IPS-18a (cell line): Measurements from ENCODE around the gene NMB.

ENCODE experiments used
- H3K27ac ChIP-seq: one replicate; pipeline ENCODE4 v1.5.1; 2013; ENCODE audit warnings: low read length
- H3K27me3 ChIP-seq: one replicate; pipeline ENCODE4 v1.6.1; 2013; ENCODE audit warnings: mild to moderate bottlenecking, low read length; ENCODE audit not compliant: control insufficient read depth, insufficient read depth
- H3K36me3 ChIP-seq: one replicate; pipeline ENCODE4 v1.6.1; 2013; ENCODE audit warnings: low read depth, low read length; ENCODE audit not compliant: control insufficient read depth
- H3K4me1 ChIP-seq: one replicate; pipeline ENCODE4 v1.6.1; 2013; ENCODE audit warnings: low read depth, low read length; ENCODE audit not compliant: control insufficient read depth
- H3K4me3 ChIP-seq: one replicate; pipeline ENCODE4 v1.5.1; 2013; ENCODE audit warnings: low read length
- H3K9ac ChIP-seq: one replicate; pipeline ENCODE4 v1.6.1; 2013; ENCODE audit warnings: mild to moderate bottlenecking, low read length, moderate library complexity
- H3K9me3 ChIP-seq: one replicate; pipeline ENCODE4 v1.6.1; 2013; ENCODE audit warnings: low read depth, low read length; ENCODE audit not compliant: control insufficient read depth

NMB gene

GRCh38 chr15:84633311-84634227 is 24.4 kb downstream of the NMB start:
- Histone ChIP-seq H3K9me3 (no peaks in the 10 kb centered on the region), H3K9ac (peak overlapping the region; percentile 36), H3K27ac (no peak overlapping the region)

DNA sequence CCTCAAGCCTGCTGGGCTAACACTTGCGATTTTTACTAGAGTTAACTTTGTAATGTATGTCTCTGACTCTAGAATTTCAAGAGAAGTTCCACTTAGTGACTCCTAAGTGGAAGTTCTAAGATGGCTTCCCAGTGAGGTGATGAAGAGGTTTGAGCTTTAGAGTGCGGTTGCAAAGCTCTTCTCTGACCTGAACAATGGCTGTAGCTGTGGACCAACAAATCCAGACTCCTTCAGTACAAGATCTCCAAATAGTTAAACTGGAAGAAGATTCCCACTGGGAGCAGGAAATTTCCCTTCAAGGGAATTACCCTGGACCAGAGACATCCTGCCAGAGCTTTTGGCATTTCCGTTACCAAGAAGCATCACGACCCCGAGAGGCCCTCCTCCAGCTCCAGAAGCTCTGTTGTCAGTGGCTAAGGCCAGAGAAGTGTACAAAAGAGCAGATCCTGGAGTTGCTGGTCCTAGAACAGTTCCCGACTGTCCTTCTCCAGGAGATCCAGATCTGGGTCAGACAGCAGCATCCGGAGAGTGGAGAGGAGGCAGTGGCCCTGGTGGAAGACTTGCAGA is 26.2 kb downstream of the NMB start:
- Histone ChIP-seq H3K36me3 (no peaks in the 10 kb centered on the region), H3K9me3 (no peaks in the 10 kb centered on the region), H3K27ac (no peak overlapping the region), H3K4me1 (peaks cover 6% of the 10 kb centered on the region), H3K27me3 (peaks cover 44% of the 10 kb centered on the region), H3K9ac (peak overlapping the region; percentile 6), H3K4me3 (peak overlapping the region; percentile 63)

More at GRCh38 chr15:84633311-84634227, 24.4 kb downstream of the NMB start:
- Histone ChIP-seq H3K27me3 (peaks cover 44% of the 10 kb centered on the region), H3K4me3 (peak overlapping the region; percentile 71), H3K4me1 (peaks cover 12% of the 10 kb centered on the region), H3K36me3 (no peaks in the 10 kb centered on the region)

DNA sequence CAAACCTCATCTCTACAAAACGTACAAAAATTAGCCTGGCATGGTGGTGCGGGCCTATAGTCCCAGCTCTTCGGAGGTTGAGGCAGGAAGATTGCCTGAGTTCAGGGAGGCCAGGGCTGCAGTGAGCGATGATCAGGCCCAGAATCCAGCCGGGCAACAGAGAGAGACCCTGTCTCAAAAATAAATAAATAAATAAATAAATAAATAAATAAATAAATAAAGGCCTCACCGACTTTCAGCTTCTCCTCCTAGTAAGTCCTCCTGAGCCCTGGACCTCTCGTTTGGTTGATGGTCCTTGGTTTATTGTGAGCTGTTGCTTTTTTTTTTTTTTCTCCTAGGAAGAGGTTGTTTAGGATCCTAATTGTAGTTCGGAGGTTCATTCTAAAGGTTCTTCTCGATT is 29.0 kb downstream of the NMB start:
- Histone ChIP-seq H3K4me1 (peaks cover 6% of the 10 kb centered on the region), H3K4me3 (no peak overlapping the region), H3K27me3 (peaks cover 23% of the 10 kb centered on the region), H3K36me3 (no peaks in the 10 kb centered on the region), H3K9me3 (no peaks in the 10 kb centered on the region), H3K9ac (no peak overlapping the region), H3K27ac (no peak overlapping the region)

DNA sequence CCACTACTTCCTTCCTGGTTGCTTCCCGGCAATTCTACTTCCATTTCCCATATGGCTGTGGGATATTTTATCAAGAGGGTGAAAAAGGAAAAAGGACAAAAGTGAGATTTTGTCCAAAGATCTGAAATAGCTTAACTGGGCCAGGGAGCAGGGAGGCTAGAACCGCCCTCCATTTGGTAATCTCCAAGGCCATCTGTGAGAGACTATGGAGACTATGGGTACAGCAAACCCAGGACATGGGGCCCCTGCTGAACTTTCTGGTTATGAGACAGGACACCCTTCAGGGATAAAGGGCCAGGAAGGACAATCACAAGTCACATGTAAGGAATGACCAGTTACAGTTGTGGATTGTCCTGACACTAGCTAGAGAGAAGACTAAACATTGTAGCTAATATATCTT is 32.9 kb downstream of the NMB start:
- H3K27me3 ChIP-seq, result no peaks in the 10 kb centered on the region
- no peaks in the 10 kb centered on the region for H3K4me1 ChIP-seq
- no peak overlapping the region for H3K4me3 ChIP-seq
- H3K9me3 ChIP-seq, result peaks cover 22% of the 10 kb centered on the region
- H3K9ac ChIP-seq, result no peak overlapping the region
- H3K36me3 ChIP-seq, result peaks cover 24% of the 10 kb centered on the region
- no peak overlapping the region for H3K27ac ChIP-seq

GRCh38 chr15:84624359-84624758 is 33.6 kb downstream of the NMB start:
- Histone ChIP-seq H3K36me3 (peaks cover 24% of the 10 kb centered on the region), H3K27ac (no peak overlapping the region), H3K27me3 (no peaks in the 10 kb centered on the region), H3K9me3 (peaks cover 28% of the 10 kb centered on the region), H3K4me3 (no peak overlapping the region), H3K9ac (no peak overlapping the region), H3K4me1 (no peaks in the 10 kb centered on the region)

DNA sequence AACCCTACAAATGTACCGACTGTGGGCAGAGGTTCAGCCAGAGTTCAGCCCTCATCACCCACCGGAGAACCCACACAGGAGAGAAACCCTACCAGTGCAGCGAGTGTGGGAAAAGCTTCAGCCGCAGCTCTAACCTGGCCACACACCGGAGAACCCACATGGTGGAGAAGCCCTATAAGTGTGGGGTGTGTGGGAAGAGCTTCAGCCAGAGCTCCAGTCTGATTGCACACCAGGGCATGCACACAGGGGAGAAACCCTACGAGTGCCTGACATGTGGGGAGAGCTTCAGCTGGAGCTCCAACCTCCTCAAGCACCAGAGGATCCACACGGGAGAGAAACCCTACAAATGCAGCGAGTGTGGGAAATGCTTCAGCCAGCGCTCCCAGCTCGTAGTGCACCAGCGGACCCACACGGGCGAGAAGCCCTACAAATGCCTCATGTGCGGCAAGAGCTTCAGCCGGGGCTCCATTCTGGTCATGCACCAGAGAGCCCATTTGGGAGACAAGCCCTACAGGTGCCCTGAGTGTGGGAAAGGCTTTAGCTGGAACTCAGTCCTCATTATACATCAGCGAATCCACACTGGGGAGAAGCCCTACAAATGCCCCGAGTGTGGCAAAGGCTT is 36.5 kb downstream of the NMB start:
- Histone ChIP-seq H3K4me1 (no peaks in the 10 kb centered on the region), H3K27ac (no peak overlapping the region), H3K9ac (no peak overlapping the region), H3K4me3 (no peak overlapping the region), H3K9me3 (peaks cover 28% of the 10 kb centered on the region), H3K27me3 (no peaks in the 10 kb centered on the region), H3K36me3 (peaks cover 24% of the 10 kb centered on the region)

- no peak overlapping the region for H3K9ac ChIP-seq
- H3K4me3 ChIP-seq, result no peak overlapping the region
- no peaks in the 10 kb centered on the region for H3K4me1 ChIP-seq
- peaks cover 24% of the 10 kb centered on the region for H3K36me3 ChIP-seq
- no peak overlapping the region for H3K27ac ChIP-seq
- peaks cover 28% of the 10 kb centered on the region for H3K9me3 ChIP-seq
- no peaks in the 10 kb centered on the region for H3K27me3 ChIP-seq
These were observed 37.4 kb downstream of the NMB start for GRCh38 chr15:84620626-84621025.

DNA sequence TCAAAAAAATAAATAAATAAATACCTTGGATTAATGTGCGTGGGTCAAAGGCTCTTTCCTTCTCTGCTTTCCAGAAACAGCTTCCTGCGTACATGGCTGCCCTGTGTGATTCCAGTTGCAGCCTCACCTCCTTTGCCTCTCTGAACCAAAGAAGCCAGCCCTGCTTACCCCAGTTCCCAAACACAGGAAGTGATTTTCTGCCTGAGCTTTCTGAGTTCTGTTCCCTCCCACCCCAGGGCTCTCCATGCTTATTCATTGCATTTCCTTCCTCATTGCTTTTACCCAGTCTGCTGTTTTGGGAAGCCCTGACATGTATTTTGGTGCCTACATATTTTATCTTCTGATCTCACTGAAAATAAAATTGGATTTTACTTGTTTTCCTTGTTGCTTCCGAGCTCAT is 41.8 kb downstream of the NMB start:
- Histone ChIP-seq H3K27ac (no peak overlapping the region), H3K4me1 (no peaks in the 10 kb centered on the region), H3K4me3 (no peak overlapping the region), H3K36me3 (peaks cover 8% of the 10 kb centered on the region), H3K9me3 (peaks cover 16% of the 10 kb centered on the region), H3K9ac (no peak overlapping the region), H3K27me3 (no peaks in the 10 kb centered on the region)

- H3K9ac ChIP-seq, result no peak overlapping the region
- H3K4me3 ChIP-seq, result no peak overlapping the region
- peaks cover 10% of the 10 kb centered on the region for H3K4me1 ChIP-seq
- H3K36me3 ChIP-seq, result peaks cover 16% of the 10 kb centered on the region
- H3K9me3 ChIP-seq, result no peaks in the 10 kb centered on the region
- H3K27ac ChIP-seq, result no peak overlapping the region
- H3K27me3 ChIP-seq, result no peaks in the 10 kb centered on the region
These were observed 46.4 kb downstream of the NMB start for GRCh38 chr15:84611631-84612030.

GRCh38 chr15:84609818-84610525 is 48.0 kb downstream of the NMB start:
- Histone ChIP-seq H3K4me1 (peaks cover 21% of the 10 kb centered on the region), H3K4me3 (no peak overlapping the region), H3K27me3 (no peaks in the 10 kb centered on the region), H3K36me3 (peaks cover 31% of the 10 kb centered on the region), H3K9ac (no peak overlapping the region), H3K9me3 (no peaks in the 10 kb centered on the region), H3K27ac (no peak overlapping the region)

- Histone ChIP-seq H3K27me3 (no peaks in the 10 kb centered on the region), H3K9me3 (no peaks in the 10 kb centered on the region), H3K9ac (no peak overlapping the region), H3K4me1 (peaks cover 30% of the 10 kb centered on the region), H3K4me3 (no peak overlapping the region), H3K27ac (no peak overlapping the region), H3K36me3 (peaks cover 34% of the 10 kb centered on the region)
These were observed 49.2 kb downstream of the NMB start for GRCh38 chr15:84608707-84609284.
